ENCODE data around the gene RPH3AL.

GRCh38 chr17:321386-321941 is 31.1 kb downstream of the RPH3AL start:
- TF ChIP-seq CTCF (IDR thresholded peaks at IDR 0.05) (no peak), EP300 (IDR thresholded peaks at IDR 0.05) (no peak), POLR2A (IDR thresholded peaks at IDR 0.05) (no peak)
